Spinal cord (tissue), 10 donors: ENCODE results near the gene DTX3L. TPM values are rescaled to one million over a fixed set of nuclear protein-coding genes. Genes with fewer than 3 reads are reported as not detected.

ENCODE experiments used
- DNase-seq, 6 donors: peaks; one replicate each; pipeline versions ENCODE4 v3.0.0 to v3.0.0-alpha.2; 2013 to 2015; ENCODE audit warnings: low spot score in 6 of 6, low read depth in 4 of 6
- H3K27ac ChIP-seq: one replicate; pipeline ENCODE4 v1.5.1; 2013; ENCODE audit warnings: low read depth, low read length, control low read depth
- H3K27me3 ChIP-seq: one replicate; pipeline ENCODE4 v1.6.1; 2013; ENCODE audit warnings: low read length; ENCODE audit not compliant: control insufficient read depth, insufficient read depth
- H3K36me3 ChIP-seq: one replicate; pipeline ENCODE4 v1.6.1; 2013; ENCODE audit warnings: low read length; ENCODE audit not compliant: control insufficient read depth, insufficient read depth
- H3K4me1 ChIP-seq: one replicate; pipeline ENCODE4 v1.6.1; 2013; ENCODE audit warnings: low read length; ENCODE audit not compliant: control insufficient read depth, insufficient read depth
- H3K4me3 ChIP-seq: one replicate; pipeline ENCODE4 v1.5.1; 2013; ENCODE audit warnings: low read depth, low read length, control low read depth
- H3K9me3 ChIP-seq: one replicate; pipeline ENCODE4 v1.6.1; 2013; ENCODE audit warnings: low read length; ENCODE audit not compliant: control insufficient read depth, insufficient read depth
- WGBS: methylation state at CpG from one replicate; pipeline ENCODE4 v1.1.5; 2013; ENCODE audit warnings: missing lambda C conversion rate; ENCODE audit not compliant: insufficient coverage; 5-methylcytosine and 5-hydroxymethylcytosine counted together
- polyA plus RNA-seq, 2 donors: library from polyadenylated mRNA; unstranded; fragments of 120-200 nt; gene quantifications; one replicate each; pipeline ENCODE4 v1.2.1, GENCODE V29; 2013; ENCODE audit not compliant: insufficient read length in 2 of 2
- total RNA-seq, 2 donors: library from RNA; depleted of rRNA in 1 of 2; stranded (reverse); fragments of 120-200 nt in 1 of 2; fragments of >200 nt in 1 of 2; gene quantifications; one replicate each; pipeline versions ENCODE4 v1.2.3 to v1.2.4, GENCODE V29; 2013 to 2014
- donor health status: healthy.

The DTX3L gene
- total and polyA plus RNA-seq, 4 donors: 6.8 to 13.4 (median 10.6) TPM

GRCh38 chr3:122590610-122591009 is 26.5 kb downstream of the DTX3L start:
- Histone ChIP-seq H3K9me3 (no peaks in the 10 kb centered on the region), H3K4me1 (no peaks in the 10 kb centered on the region), H3K4me3 (no peak overlapping the region), H3K27me3 (no peaks in the 10 kb centered on the region), H3K27ac (no peak overlapping the region), H3K36me3 (no peaks in the 10 kb centered on the region)
- DNase-seq: no peak
- no CpG with 5 or more reads among the region's 2 CpGs for WGBS

- no peaks in the 10 kb centered on the region for H3K27me3 ChIP-seq
- H3K4me1 ChIP-seq: no peaks in the 10 kb centered on the region
- H3K36me3 ChIP-seq: no peaks in the 10 kb centered on the region
- H3K9me3 ChIP-seq: no peaks in the 10 kb centered on the region
- H3K27ac ChIP-seq: no peak overlapping the region
- DNase-seq: no peak
- no peak overlapping the region for H3K4me3 ChIP-seq
Measured at GRCh38 chr3:122594025-122594424, 29.9 kb downstream of the DTX3L start.

- Histone ChIP-seq H3K36me3 (no peaks in the 10 kb centered on the region), H3K27ac (no peak overlapping the region), H3K9me3 (no peaks in the 10 kb centered on the region), H3K27me3 (no peaks in the 10 kb centered on the region), H3K4me3 (no peak overlapping the region), H3K4me1 (no peaks in the 10 kb centered on the region)
- DNase-seq: no peak
- 80% methylated on average over 1 of the region's 3 CpGs for WGBS
Measured at GRCh38 chr3:122598151-122598550, 34.0 kb downstream of the DTX3L start.

- Histone ChIP-seq H3K4me1 (no peaks in the 10 kb centered on the region), H3K27ac (no peak overlapping the region), H3K4me3 (no peak overlapping the region), H3K27me3 (no peaks in the 10 kb centered on the region), H3K9me3 (no peaks in the 10 kb centered on the region), H3K36me3 (no peaks in the 10 kb centered on the region)
- DNase-seq: no peak
- WGBS: 100% methylated on average over 1 of the region's 4 CpGs
Measured at GRCh38 chr3:122598556-122598955, 34.4 kb downstream of the DTX3L start.

- H3K9me3 ChIP-seq: no peaks in the 10 kb centered on the region
- WGBS: 75% methylated on average over 4 of the region's 5 CpGs
- H3K27me3 ChIP-seq: no peaks in the 10 kb centered on the region
- no peak for DNase-seq
- H3K36me3 ChIP-seq: no peaks in the 10 kb centered on the region
- H3K4me1 ChIP-seq: no peaks in the 10 kb centered on the region
- no peak overlapping the region for H3K4me3 ChIP-seq
- no peak overlapping the region for H3K27ac ChIP-seq
Measured at GRCh38 chr3:122602011-122602710, 38.0 kb downstream of the DTX3L start.

- no peak for DNase-seq
- no CpG with 5 or more reads among the region's 2 CpGs for WGBS
- Histone ChIP-seq H3K4me3 (no peak overlapping the region), H3K36me3 (no peaks in the 10 kb centered on the region), H3K4me1 (no peaks in the 10 kb centered on the region), H3K9me3 (no peaks in the 10 kb centered on the region), H3K27ac (no peak overlapping the region), H3K27me3 (no peaks in the 10 kb centered on the region)
Measured at GRCh38 chr3:122603056-122603455, 38.9 kb downstream of the DTX3L start.

- H3K9me3 ChIP-seq: no peaks in the 10 kb centered on the region
- WGBS: no CpG with 5 or more reads among the region's 4 CpGs
- DNase-seq: no peak
- no peaks in the 10 kb centered on the region for H3K36me3 ChIP-seq
- H3K27me3 ChIP-seq: no peaks in the 10 kb centered on the region
- H3K4me1 ChIP-seq: no peaks in the 10 kb centered on the region
- no peak overlapping the region for H3K4me3 ChIP-seq
- H3K27ac ChIP-seq: no peak overlapping the region
Measured at GRCh38 chr3:122606330-122606729, 42.2 kb downstream of the DTX3L start.

- no peak overlapping the region for H3K4me3 ChIP-seq
- no peak for DNase-seq
- no peaks in the 10 kb centered on the region for H3K9me3 ChIP-seq
- no CpG with 5 or more reads among the region's 1 CpG for WGBS
- no peaks in the 10 kb centered on the region for H3K27me3 ChIP-seq
- no peaks in the 10 kb centered on the region for H3K4me1 ChIP-seq
- no peak overlapping the region for H3K27ac ChIP-seq
- H3K36me3 ChIP-seq: no peaks in the 10 kb centered on the region
Measured at GRCh38 chr3:122608916-122609315, 44.8 kb downstream of the DTX3L start.

GRCh38 chr3:122609798-122610559 is 45.8 kb downstream of the DTX3L start:
- DNase-seq: no peak
- WGBS: 75% methylated on average over 3 of the region's 7 CpGs

GRCh38 chr3:122612696-122613095 is 48.6 kb downstream of the DTX3L start:
- no peak overlapping the region for H3K4me3 ChIP-seq
- 74% methylated on average over 2 of the region's 5 CpGs for WGBS
- H3K27me3 ChIP-seq: no peaks in the 10 kb centered on the region
- no peak for DNase-seq
- no peak overlapping the region for H3K27ac ChIP-seq
- no peaks in the 10 kb centered on the region for H3K36me3 ChIP-seq
- H3K4me1 ChIP-seq: no peaks in the 10 kb centered on the region
- H3K9me3 ChIP-seq: no peaks in the 10 kb centered on the region

More at GRCh38 chr3:122609798-122610559, 45.8 kb downstream of the DTX3L start:
- Histone ChIP-seq H3K9me3 (no peaks in the 10 kb centered on the region), H3K4me3 (no peak overlapping the region), H3K36me3 (no peaks in the 10 kb centered on the region), H3K27me3 (no peaks in the 10 kb centered on the region), H3K4me1 (no peaks in the 10 kb centered on the region), H3K27ac (no peak overlapping the region)
